Fibroblast of lung (primary cell): ENCODE data around the gene CLCF1. TPM values are rescaled to one million over a fixed set of nuclear protein-coding genes. Genes with fewer than 3 reads are reported as not detected.

Experiments used
- DNase-seq, 2 donors: peaks; one replicate each; pipeline versions ENCODE4 v3.0.0 to v3.0.0-alpha.2; 2010; ENCODE audit warnings: low read depth in 2 of 2
- H2AFZ ChIP-seq: 2 replicates; pipeline ENCODE4 v1.5.1; 2012; ENCODE audit warnings: low read length, control low read depth, inconsistent platforms
- H3K27ac ChIP-seq: 2 replicates; pipeline ENCODE4 v1.5.1; 2011; ENCODE audit warnings: low read length, control low read depth; ENCODE audit not compliant: insufficient read depth
- H3K27me3 ChIP-seq: 2 replicates; pipeline ENCODE4 v1.5.1; 2011; ENCODE audit warnings: mild to moderate bottlenecking, low read length; ENCODE audit not compliant: control insufficient read depth, insufficient read depth
- H3K36me3 ChIP-seq: 2 replicates; pipeline ENCODE4 v1.5.1; 2011; ENCODE audit warnings: low read length; ENCODE audit not compliant: control insufficient read depth, insufficient read depth
- H3K4me1 ChIP-seq: 2 replicates; pipeline ENCODE4 v1.5.1; 2011; ENCODE audit warnings: low read length; ENCODE audit not compliant: control insufficient read depth, insufficient read depth; ENCODE audit errors: extremely low read depth
- H3K4me2 ChIP-seq: 2 replicates; pipeline ENCODE4 v1.5.1; 2011; ENCODE audit warnings: low read length, control low read depth; ENCODE audit not compliant: insufficient read depth; ENCODE audit errors: extremely low read depth
- H3K4me3 ChIP-seq, 4 experiments: fragments of 200-600 bp in 1 of 4; sonication (generic) in 1 of 4; replicated peaks in 1 of 4; 2 replicates each; pipeline ENCODE4 v1.5.1; 2011 to 2016; ENCODE audit warnings: low read length in 4 of 4, low read depth in 3 of 4, mild to moderate bottlenecking in 3 of 4, control low read depth in 2 of 4, inconsistent platforms in 1 of 4, mixed read lengths in 1 of 4; ENCODE audit not compliant: insufficient read depth in 1 of 4; ENCODE audit errors: control extremely low read depth in 1 of 4
- H3K79me2 ChIP-seq: 2 replicates; pipeline ENCODE4 v1.5.1; 2012; ENCODE audit warnings: mild to moderate bottlenecking, low read length, inconsistent platforms; ENCODE audit not compliant: control insufficient read depth, insufficient read depth
- H3K9ac ChIP-seq: 2 replicates; pipeline ENCODE4 v1.5.1; 2011; ENCODE audit warnings: mild to moderate bottlenecking, low read length, control low read depth; ENCODE audit not compliant: insufficient read depth
- H3K9me3 ChIP-seq: 2 replicates; pipeline ENCODE4 v1.5.1; 2012; ENCODE audit warnings: low read depth, low read length; ENCODE audit not compliant: control insufficient read depth, insufficient read depth
- H4K20me1 ChIP-seq: 2 replicates; pipeline ENCODE4 v1.5.1; 2011; ENCODE audit warnings: low read length; ENCODE audit not compliant: control insufficient read depth, insufficient read depth; ENCODE audit errors: extremely low read depth
- CTCF ChIP-seq, 2 donors: IDR thresholded peaks in 1 of 2; conservative IDR thresholded peaks in 1 of 2; 1 replicate in 1 of 2; 2 replicates in 1 of 2; pipeline ENCODE4 v1.5.1; 2011 to 2012; ENCODE audit warnings: low read length in 2 of 2, control low read depth in 1 of 2, inconsistent platforms in 1 of 2, low read depth in 1 of 2, mild to moderate bottlenecking in 1 of 2
- EZH2 ChIP-seq: IDR thresholded peaks from 2 replicates; pipeline ENCODE4 v1.5.1; 2012; ENCODE audit warnings: low read length, control low read depth, mild to moderate bottlenecking; ENCODE audit errors: missing control alignments
- polyA plus RNA-seq, 2 donors: library from polyadenylated mRNA; depleted of rRNA in 1 of 2; stranded (reverse) in 1 of 2; unstranded in 1 of 2; fragments of >200 nt; gene quantifications; 2 replicates each; pipeline ENCODE4 v1.2.1, GENCODE V29; 2011 to 2012; ENCODE audit warnings: missing spikeins in 1 of 2
- total RNA-seq: library from RNA; depleted of rRNA; stranded (reverse); fragments of >200 nt; gene quantifications from 2 replicates; pipeline ENCODE4 v1.2.1, GENCODE V29; 2014

The CLCF1 gene
- total and polyA plus RNA-seq, 2 donors (not counting 1 experiment from before 2014, with no cell fraction given) = 2.3 to 6.0 TPM

GRCh38 chr11:67392183-67392715, 18.9 kb upstream of the CLCF1 start:
- no peaks in the 10 kb centered on the region for H3K4me1 ChIP-seq
- H3K36me3 ChIP-seq = peaks cover 2% of the 10 kb centered on the region
- peak overlapping the region; percentile 84 for H2AFZ ChIP-seq
- no peak for DNase-seq
- TF ChIP-seq EZH2 (no peak), CTCF (conservative IDR thresholded peaks at IDR 0.05 in 1 of 2, IDR thresholded peaks at IDR 0.05 in 1 of 2; ENCODE audit: low read depth in 1 of 2, low read length in 2 of 2) (no peak)
- H3K4me2 ChIP-seq = peak overlapping the region; percentile 94
- H3K79me2 ChIP-seq = peaks cover 4% of the 10 kb centered on the region
- peak overlapping the region; percentile 71 for H3K9ac ChIP-seq
- no peaks in the 10 kb centered on the region for H3K9me3 ChIP-seq
- H4K20me1 ChIP-seq = no peaks in the 10 kb centered on the region
- peak overlapping the region; percentile 66 to 95 (median 91) for H3K4me3 ChIP-seq
- H3K27ac ChIP-seq = peak overlapping the region; percentile 80
- H3K27me3 ChIP-seq = no peaks in the 10 kb centered on the region

- Histone ChIP-seq H3K4me3 (peak within 1 kb of the TSS; percentile 90 to 95 (median 92)), H4K20me1 (no peaks in the 10 kb centered on the region), H3K4me1 (no peaks in the 10 kb centered on the region), H3K36me3 (peaks cover 2% of the 10 kb centered on the region), H3K9ac (peak within 1 kb of the TSS; percentile 78), H3K9me3 (no peaks in the 10 kb centered on the region), H3K79me2 (peaks cover 4% of the 10 kb centered on the region), H2AFZ (peak within 1 kb of the TSS; percentile 84), H3K4me2 (peak within 1 kb of the TSS; percentile 94), H3K27ac (peak within 1 kb of the TSS; percentile 80), H3K27me3 (no peaks in the 10 kb centered on the region)
- no peak for TF ChIP-seq EZH2
- peak; percentile 88 to 92 for DNase-seq
These were observed 18.1 kb upstream of the CLCF1 start, which contains the start of gene RAD9A for GRCh38 chr11:67391304-67392182. Gene RAD9A (plus strand): TSS chr11:67391986. CDS start chr11:67392045, 59 bp downstream.

GRCh38 chr11:67390947-67391303, 17.5 kb upstream of the CLCF1 start:
- Histone ChIP-seq H4K20me1 (no peaks in the 10 kb centered on the region), H3K27me3 (no peaks in the 10 kb centered on the region), H2AFZ (no peak overlapping the region), H3K4me2 (peak overlapping the region; percentile 89), H3K4me3 (peak overlapping the region; percentile 90 to 95 (median 92)), H3K9ac (peak overlapping the region; percentile 78), H3K9me3 (no peaks in the 10 kb centered on the region), H3K36me3 (peaks cover 2% of the 10 kb centered on the region), H3K27ac (peak overlapping the region; percentile 80), H3K4me1 (no peaks in the 10 kb centered on the region), H3K79me2 (peaks cover 4% of the 10 kb centered on the region)
- no peak for TF ChIP-seq CTCF (conservative IDR thresholded peaks at IDR 0.05 in 1 of 2, IDR thresholded peaks at IDR 0.05 in 1 of 2; ENCODE audit: low read depth in 1 of 2, low read length in 2 of 2)
- no peak for TF ChIP-seq EZH2
- DNase-seq = no peak
